ENCODE measurements around the gene RBBP9.
"Not testable (repeated sequence)": the region's sequence is repeated elsewhere in the genome, so short reads cannot be mapped to it uniquely, and the experiment has no call there.

Gene RBBP9

DNA sequence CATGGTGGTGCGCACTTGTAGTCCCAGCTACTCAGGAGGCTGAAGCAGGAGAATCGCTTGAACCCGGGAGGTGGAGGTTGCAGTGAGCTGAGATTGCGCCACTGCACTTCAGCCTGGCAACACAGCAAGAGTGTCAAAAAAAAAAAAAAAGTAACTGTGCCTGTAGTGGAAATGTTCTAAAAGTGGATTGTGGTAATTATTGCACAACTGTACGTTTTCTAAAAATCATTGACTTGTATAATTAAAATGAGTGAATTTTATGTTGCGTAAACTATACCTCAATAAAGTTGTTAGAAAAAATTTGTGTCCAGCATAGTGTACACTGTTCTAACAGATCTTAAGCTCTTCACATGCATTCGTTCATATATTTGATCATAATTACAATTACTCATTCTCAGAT, 16.2 kb upstream of the RBBP9 start:
- Histone ChIP-seq H3K27ac (no peak overlapping the region), H3K36me3 (peaks cover 61% of the 10 kb centered on the region), H3K9me3 (ENCODE audit: severe bottlenecking) (no peaks in the 10 kb centered on the region), H3K27me3 (ENCODE audit: insufficient read depth, low read depth, severe bottlenecking) (no peaks in the 10 kb centered on the region), H3K4me3 (ENCODE audit: low read depth, low read length) (no peak overlapping the region)
- TF ChIP-seq, protein P1, sequence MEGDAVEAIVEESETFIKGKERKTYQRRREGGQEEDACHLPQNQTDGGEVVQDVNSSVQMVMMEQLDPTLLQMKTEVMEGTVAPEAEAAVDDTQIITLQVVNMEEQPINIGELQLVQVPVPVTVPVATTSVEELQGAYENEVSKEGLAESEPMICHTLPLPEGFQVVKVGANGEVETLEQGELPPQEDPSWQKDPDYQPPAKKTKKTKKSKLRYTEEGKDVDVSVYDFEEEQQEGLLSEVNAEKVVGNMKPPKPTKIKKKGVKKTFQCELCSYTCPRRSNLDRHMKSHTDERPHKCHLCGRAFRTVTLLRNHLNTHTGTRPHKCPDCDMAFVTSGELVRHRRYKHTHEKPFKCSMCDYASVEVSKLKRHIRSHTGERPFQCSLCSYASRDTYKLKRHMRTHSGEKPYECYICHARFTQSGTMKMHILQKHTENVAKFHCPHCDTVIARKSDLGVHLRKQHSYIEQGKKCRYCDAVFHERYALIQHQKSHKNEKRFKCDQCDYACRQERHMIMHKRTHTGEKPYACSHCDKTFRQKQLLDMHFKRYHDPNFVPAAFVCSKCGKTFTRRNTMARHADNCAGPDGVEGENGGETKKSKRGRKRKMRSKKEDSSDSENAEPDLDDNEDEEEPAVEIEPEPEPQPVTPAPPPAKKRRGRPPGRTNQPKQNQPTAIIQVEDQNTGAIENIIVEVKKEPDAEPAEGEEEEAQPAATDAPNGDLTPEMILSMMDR (IDR thresholded peaks at IDR 0.05; ENCODE audit: low read depth, low read length) = no peak
- DNase-seq = no peak

DNA sequence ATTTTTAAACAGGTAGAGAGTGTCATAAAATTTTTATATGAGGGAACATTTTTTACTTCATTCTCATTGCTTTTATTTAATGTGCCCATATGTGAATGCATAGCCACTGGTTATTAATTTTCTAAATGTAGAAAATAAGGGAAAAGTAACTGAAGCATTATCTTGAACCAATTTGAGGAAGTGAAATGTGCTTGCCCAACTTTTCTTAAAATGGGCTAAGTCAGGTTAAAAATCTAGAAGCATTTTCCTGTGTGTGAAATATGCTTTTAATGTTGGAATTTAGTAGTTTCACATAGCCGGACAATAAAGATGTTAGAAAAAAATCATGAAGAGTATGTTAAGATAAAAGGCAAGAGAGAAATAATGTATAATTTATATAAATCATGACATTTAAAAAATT, 14.5 kb upstream of the RBBP9 start:
- H3K27me3 ChIP-seq (ENCODE audit: insufficient read depth, low read depth, severe bottlenecking) = no peaks in the 10 kb centered on the region
- H3K4me3 ChIP-seq (ENCODE audit: low read depth, low read length) = no peak overlapping the region
- H3K27ac ChIP-seq = no peak overlapping the region
- TF ChIP-seq, protein P1 (IDR thresholded peaks at IDR 0.05; ENCODE audit: low read depth, low read length) = no peak
- no peak for DNase-seq
- H3K36me3 ChIP-seq = peaks cover 61% of the 10 kb centered on the region
- H3K9me3 ChIP-seq (ENCODE audit: severe bottlenecking) = no peaks in the 10 kb centered on the region

DNA sequence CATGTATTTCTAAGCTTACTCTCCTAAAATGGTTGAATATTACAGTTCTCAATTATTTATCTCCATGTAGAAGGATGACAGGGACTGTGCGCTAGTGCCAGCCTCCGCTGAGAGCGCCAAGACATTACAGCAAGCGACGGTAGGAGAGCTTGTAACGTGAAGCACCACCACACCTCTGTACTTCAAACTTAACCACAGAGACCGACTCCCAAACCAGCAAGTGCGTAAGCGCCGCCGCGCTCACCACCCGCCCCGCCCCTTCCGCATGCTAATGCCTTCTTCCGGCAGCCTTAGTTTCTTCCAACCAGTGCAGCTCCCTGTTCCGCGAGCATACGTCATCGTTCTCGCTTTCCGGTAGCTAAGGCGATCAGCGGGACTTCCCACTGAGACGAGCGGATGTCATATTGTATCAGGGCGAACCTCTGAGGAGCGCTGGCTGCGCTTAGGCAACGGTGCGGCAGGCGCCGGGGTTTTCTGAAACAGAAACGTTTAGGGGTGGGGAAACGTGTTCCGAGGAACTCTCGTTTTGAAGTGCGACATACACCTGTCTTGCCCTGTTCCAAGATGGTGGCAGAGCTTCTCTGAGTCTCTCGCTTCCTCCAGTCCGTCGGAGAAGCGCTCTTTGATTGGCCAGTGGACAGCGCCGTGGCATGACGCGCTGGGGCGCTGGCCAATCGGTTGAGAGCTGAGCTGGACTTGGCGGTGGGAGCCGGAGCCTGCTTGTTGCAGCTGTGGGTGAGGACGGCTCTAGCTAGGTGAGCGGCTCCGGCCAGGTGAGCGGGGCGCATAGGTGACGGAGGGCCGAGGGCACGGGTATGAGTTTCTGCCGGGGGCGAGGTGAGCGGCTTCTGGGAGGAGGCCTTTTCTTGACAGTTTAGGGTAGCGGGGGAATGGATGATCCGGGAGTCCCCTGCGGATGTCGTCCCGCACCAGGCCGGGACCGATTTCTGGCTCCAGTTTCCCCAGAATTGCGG, 10.5 kb upstream of the RBBP9 start, which contains the start of gene SEC23B:
Gene SEC23B, plus strand, starts transcription at position 723 of the 974 bp plus-strand sequence. CDS start 2,896 bp downstream, outside the sequence.
- Histone ChIP-seq H3K36me3 (peaks cover 29% of the 10 kb centered on the region), H3K27ac (peak within 1 kb of the TSS; percentile 96), H3K4me3 (ENCODE audit: low read depth, low read length) (peak within 1 kb of the TSS; percentile 99), H3K27me3 (ENCODE audit: insufficient read depth, low read depth, severe bottlenecking) (no peaks in the 10 kb centered on the region), H3K9me3 (ENCODE audit: severe bottlenecking) (no peaks in the 10 kb centered on the region)
- peak; percentile 97 for DNase-seq
- TF ChIP-seq, protein P1 (IDR thresholded peaks at IDR 0.05; ENCODE audit: low read depth, low read length) = no peak

DNA sequence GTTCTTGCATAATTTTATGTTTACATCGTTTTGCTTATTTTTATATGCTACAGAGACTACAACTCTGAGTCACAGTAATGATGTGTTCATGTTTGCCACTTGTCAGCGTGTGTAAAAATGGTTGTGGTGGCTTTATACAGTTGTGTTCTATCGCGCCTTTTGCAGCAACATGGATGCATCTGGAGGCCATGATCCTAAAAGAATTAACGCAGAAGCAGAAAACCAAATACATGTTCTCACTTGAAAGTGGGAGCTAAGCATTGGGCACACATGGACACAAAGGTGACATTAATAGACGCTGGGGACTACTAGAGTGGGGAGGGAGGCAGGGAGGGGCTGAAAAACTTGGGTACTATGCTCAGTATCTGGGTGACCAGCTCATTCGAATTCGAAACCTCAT, 9.7 kb upstream of the RBBP9 start:
- H3K9me3 ChIP-seq (ENCODE audit: severe bottlenecking) = no peaks in the 10 kb centered on the region
- DNase-seq = no peak

DNA sequence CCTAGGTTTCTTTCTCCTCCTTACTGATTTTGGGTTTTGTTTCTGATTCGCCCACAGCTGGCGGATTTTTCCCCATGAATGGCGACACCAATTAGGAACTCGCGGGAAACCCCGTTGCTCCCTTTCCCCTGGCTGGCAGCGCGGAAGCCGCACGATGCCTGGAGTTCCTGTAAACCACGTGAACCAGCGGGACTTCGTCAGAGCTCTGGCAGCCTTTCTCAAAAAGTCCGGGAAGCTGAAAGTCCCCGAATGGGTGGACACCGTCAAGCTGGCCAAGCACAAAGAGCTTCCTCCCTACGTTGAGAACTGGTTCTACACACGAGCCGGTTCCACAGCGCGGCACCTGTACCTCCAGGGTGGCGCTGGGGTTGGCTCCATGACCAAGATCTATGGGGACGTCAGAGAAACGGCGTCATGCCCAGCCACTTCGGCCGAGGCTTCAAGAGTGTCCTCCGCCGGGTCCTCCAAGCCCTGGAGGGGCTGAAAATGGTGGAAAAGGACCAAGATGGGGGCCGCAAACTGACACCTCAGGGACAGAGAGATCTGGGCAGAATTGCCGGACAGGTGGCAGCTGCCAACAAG, 7.5 kb upstream of the RBBP9 start:
- Histone ChIP-seq H3K27me3 (ENCODE audit: insufficient read depth, low read depth, severe bottlenecking) (no peaks in the 10 kb centered on the region), H3K9me3 (ENCODE audit: severe bottlenecking) (no peaks in the 10 kb centered on the region), H3K4me3 (ENCODE audit: low read depth, low read length) (no peak overlapping the region), H3K27ac (no peak overlapping the region), H3K36me3 (peaks cover under 1% of the 10 kb centered on the region; the same call in 1 of the 2 replicates)
- TF ChIP-seq, protein P1 (IDR thresholded peaks at IDR 0.05; ENCODE audit: low read depth, low read length) = no peak
- no peak for DNase-seq

More for the DNA sequence above, 9.7 kb upstream of the RBBP9 start:
- peak overlapping the region; percentile 96 for H3K27ac ChIP-seq
- TF ChIP-seq, protein P1 (IDR thresholded peaks at IDR 0.05; ENCODE audit: low read depth, low read length) = no peak
- peak overlapping the region; percentile 99 for H3K4me3 ChIP-seq (ENCODE audit: low read depth, low read length)
- H3K27me3 ChIP-seq (ENCODE audit: insufficient read depth, low read depth, severe bottlenecking) = no peaks in the 10 kb centered on the region
- peaks cover 21% of the 10 kb centered on the region for H3K36me3 ChIP-seq

DNA sequence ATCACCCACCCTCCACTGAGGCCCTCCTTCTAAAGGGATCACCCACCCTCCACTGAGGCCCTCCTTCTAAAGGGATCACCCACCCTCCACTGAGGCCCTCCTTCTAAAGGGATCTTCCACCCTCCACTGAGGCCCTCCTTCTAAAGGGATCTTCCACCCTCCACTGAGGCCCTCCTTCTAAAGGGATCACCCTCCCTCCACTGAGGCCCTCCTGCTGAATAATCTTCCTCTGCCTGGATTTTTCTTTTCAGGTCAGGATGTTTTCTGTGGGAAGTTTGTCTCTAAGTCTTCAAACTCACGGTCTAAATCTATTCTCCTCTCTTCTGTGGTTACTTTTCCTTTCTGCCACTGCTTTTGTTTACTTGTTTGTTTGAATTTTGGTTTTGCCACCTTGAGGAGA, 4.6 kb upstream of the RBBP9 start:
- not testable (repeated sequence) for H3K9me3 ChIP-seq (ENCODE audit: severe bottlenecking); H3K36me3 ChIP-seq; H3K27me3 ChIP-seq (ENCODE audit: insufficient read depth, low read depth, severe bottlenecking); DNase-seq; H3K27ac ChIP-seq; H3K4me3 ChIP-seq (ENCODE audit: low read depth, low read length)
